ELF-1 (cell line): ENCODE data around the gene ACP6.
A peak's percentile ranks its signal among the peaks of the same experiment; 100 is the strongest.
"Not testable (repeated sequence)": the region's sequence is repeated elsewhere in the genome, so short reads cannot be mapped to it uniquely, and the experiment has no call there.

ENCODE experiments used
- DNase-seq: peaks from one replicate; pipeline ENCODE4 v3.0.0-alpha.2; 2016; ENCODE audit warnings: low read depth, low spot score

Gene ACP6

GRCh38 chr1:147670319-147671001, at the start of gene ACP6:
Gene ACP6, minus strand, starts transcription at chr1:147670524. Its CDS starts 476 bp downstream, at chr1:147670048.
- DNase-seq = peak; percentile 96

GRCh38 chr1:147719711-147720225, 49.4 kb upstream of the ACP6 start:
- DNase-seq = no peak

- peak; percentile 27 for DNase-seq
Observed at GRCh38 chr1:147719029-147719698, 48.8 kb upstream of the ACP6 start.

- no peak for DNase-seq
Observed at GRCh38 chr1:147717706-147718097, 47.4 kb upstream of the ACP6 start.

- DNase-seq = no peak
Observed at GRCh38 chr1:147717051-147717705, 46.9 kb upstream of the ACP6 start.

- no peak for DNase-seq
Observed at GRCh38 chr1:147712605-147713004, 42.3 kb upstream of the ACP6 start.

- DNase-seq = peak; percentile 51
Observed at GRCh38 chr1:147700042-147701006, 30.0 kb upstream of the ACP6 start.

- DNase-seq = no peak
Observed at GRCh38 chr1:147699686-147700041, 29.3 kb upstream of the ACP6 start.

GRCh38 chr1:147683163-147683763, 12.9 kb upstream of the ACP6 start:
- DNase-seq = no peak

GRCh38 chr1:147680608-147681235, 10.4 kb upstream of the ACP6 start:
- DNase-seq = not testable (repeated sequence)

- DNase-seq = not testable (repeated sequence)
Observed at GRCh38 chr1:147677681-147678080, 7.4 kb upstream of the ACP6 start.

- no peak for DNase-seq
Observed at GRCh38 chr1:147676311-147677085, 6.2 kb upstream of the ACP6 start.

GRCh38 chr1:147673816-147674215, 3.5 kb upstream of the ACP6 start:
- no peak for DNase-seq

GRCh38 chr1:147673406-147673805, 3.1 kb upstream of the ACP6 start:
- no peak for DNase-seq

- peak; percentile 70 for DNase-seq
Observed at GRCh38 chr1:147669469-147670318, 630 bp downstream of the ACP6 start.

GRCh38 chr1:147665521-147665920, 4.8 kb downstream of the ACP6 start:
- peak; percentile 11 for DNase-seq

GRCh38 chr1:147664206-147664605, 6.1 kb downstream of the ACP6 start:
- DNase-seq = no peak

- no peak for DNase-seq
Observed at GRCh38 chr1:147654511-147654910, 15.8 kb downstream of the ACP6 start.

GRCh38 chr1:147652306-147652705, 18.0 kb downstream of the ACP6 start:
- no peak for DNase-seq
